ENCODE data around the gene ECM1. TPM values are rescaled to one million over a fixed set of nuclear protein-coding genes. Genes with fewer than 3 reads are reported as not detected.
A peak's percentile ranks its signal among the peaks of the same experiment; 100 is the strongest.

The ECM1 gene
- total and polyA plus RNA-seq, 2 donors (not counting 3 experiments of a cell fraction or from before 2014, with no cell fraction given), result 7.2 to 16.6 TPM

DNA sequence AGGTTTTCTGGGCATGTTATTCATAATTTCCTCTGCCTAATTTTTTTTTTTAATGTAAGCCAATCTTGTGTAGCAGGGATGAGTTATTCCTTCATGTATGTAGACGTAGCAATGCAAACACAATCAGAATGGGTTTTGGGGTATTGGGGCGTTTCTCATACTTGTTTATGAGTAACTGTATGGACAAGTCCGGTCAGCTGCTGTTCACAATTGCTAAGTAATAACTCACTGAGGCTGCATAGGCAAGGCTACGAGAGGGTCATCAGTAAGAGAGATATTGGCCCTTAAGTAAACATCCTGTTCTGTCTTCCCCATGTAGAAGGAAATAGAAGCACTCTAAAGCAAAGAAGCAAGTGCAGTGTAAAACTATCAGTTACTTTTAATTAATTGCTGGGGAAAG is 30.2 kb upstream of the ECM1 start:
- no peaks in the 10 kb centered on the region for H3K9me1 ChIP-seq (replicated peaks; ENCODE audit: control insufficient read depth, extremely low read depth, insufficient read depth, low read length)
- no peak overlapping the region for H2AFZ ChIP-seq (ENCODE audit: low read depth, low read length)
- no peaks in the 10 kb centered on the region for H4K20me1 ChIP-seq (replicated peaks; ENCODE audit: control insufficient read depth, extremely low read depth, insufficient read depth, low read length)
- no peak overlapping the region for H3K27ac ChIP-seq (ENCODE audit: insufficient read depth, low read depth, low read length)
- no peak overlapping the region for H3K4me3 ChIP-seq (replicated peaks in 1 of 3; ENCODE audit: insufficient read depth in 1 of 3, low read depth in 1 of 3, low read length in 3 of 3)
- no peaks in the 10 kb centered on the region for H3K27me3 ChIP-seq (ENCODE audit: control insufficient read depth in 2 of 2, insufficient read depth in 2 of 2, low read length in 2 of 2)
- no peak overlapping the region for H3K9ac ChIP-seq (replicated peaks; ENCODE audit: extremely low read depth, insufficient read depth, low read length)
- POLR2A ChIA-PET, result no interaction called here
- no peaks in the 10 kb centered on the region for H3K9me3 ChIP-seq (replicated peaks; ENCODE audit: control insufficient read depth, insufficient read depth, low read length)
- intact Hi-C loops (cut with micrococcal nuclease), result no loop called here
- TF ChIP-seq JUN (IDR thresholded peaks at IDR 0.05; ENCODE audit: borderline replicate concordance, insufficient read depth, insufficient read length, low read depth) (no peak), EZH2 (IDR thresholded peaks at IDR 0.05; ENCODE audit: borderline replicate concordance, low read depth, low read length, severe bottlenecking) (no peak)
- no peaks in the 10 kb centered on the region for H3K79me2 ChIP-seq (ENCODE audit: control insufficient read depth, insufficient read depth, low read length)
- CTCF ChIA-PET, result interaction anchor here (0.6 kb wide), 1 partner anchor 83 kb away, joined by 4 read pairs; no protein-coding TSS in a partner anchor
- H3K4me2 ChIP-seq (ENCODE audit: insufficient read depth, low read length), result no peak overlapping the region
- DNase-seq (ENCODE audit: low read depth, low spot score) (peak; percentile 36), FAIRE-seq (no peak)
- H3K36me3 ChIP-seq (ENCODE audit: control insufficient read depth in 2 of 2, extremely low read depth in 1 of 2, insufficient read depth in 2 of 2, low read length in 2 of 2), result no peaks in the 10 kb centered on the region
- dilution Hi-C loops (cut with MboI; ENCODE audit: extremely low pct_ligation_motif_present, low sequenced_read_pairs), result no loop called here
- BruUV-seq (replicated peaks), result no TSS peak
- H3K4me1 ChIP-seq (ENCODE audit: control insufficient read depth, extremely low read depth, insufficient read depth, low read length), result peaks cover 8% of the 10 kb centered on the region

DNA sequence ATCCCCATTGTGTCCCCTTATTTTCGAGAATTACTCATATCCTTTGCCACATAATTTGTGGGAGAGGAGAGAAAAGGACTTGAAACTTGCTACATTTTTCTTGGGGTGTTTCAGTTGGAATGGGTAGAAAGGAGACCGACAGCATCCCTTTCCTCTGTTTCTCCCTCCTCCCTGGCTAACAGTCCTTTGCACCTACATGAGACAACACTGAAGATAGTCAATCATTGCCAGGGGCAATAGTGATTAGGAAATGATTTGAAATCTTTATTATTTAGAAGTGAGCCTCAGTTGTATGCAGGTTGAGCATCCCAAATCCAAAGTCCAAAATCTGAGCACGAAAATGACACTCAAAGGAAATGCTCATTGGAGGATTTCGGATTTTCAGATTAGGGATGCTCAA is 28.5 kb upstream of the ECM1 start:
- dilution Hi-C loops (cut with MboI; ENCODE audit: extremely low pct_ligation_motif_present, low sequenced_read_pairs) (no loop called here), intact Hi-C loops (cut with micrococcal nuclease) (no loop called here)
- CTCF ChIA-PET, result interaction anchor here (1.1 to 1.9 kb wide), 2 partner anchors 52 to 53 kb away, joined by 4 read pairs; no protein-coding TSS in a partner anchor

More for the DNA sequence above, 28.5 kb upstream of the ECM1 start:
- Histone ChIP-seq H3K9me1 (replicated peaks; ENCODE audit: control insufficient read depth, extremely low read depth, insufficient read depth, low read length) (no peaks in the 10 kb centered on the region), H3K27me3 (ENCODE audit: control insufficient read depth in 2 of 2, insufficient read depth in 2 of 2, low read length in 2 of 2) (no peaks in the 10 kb centered on the region), H3K27ac (ENCODE audit: insufficient read depth, low read depth, low read length) (no peak overlapping the region), H3K9ac (replicated peaks; ENCODE audit: extremely low read depth, insufficient read depth, low read length) (no peak overlapping the region), H3K79me2 (ENCODE audit: control insufficient read depth, insufficient read depth, low read length) (no peaks in the 10 kb centered on the region), H3K36me3 (ENCODE audit: control insufficient read depth in 2 of 2, extremely low read depth in 1 of 2, insufficient read depth in 2 of 2, low read length in 2 of 2) (no peaks in the 10 kb centered on the region), H3K4me2 (ENCODE audit: insufficient read depth, low read length) (no peak overlapping the region), H3K4me1 (ENCODE audit: control insufficient read depth, extremely low read depth, insufficient read depth, low read length) (peaks cover 8% of the 10 kb centered on the region), H3K9me3 (replicated peaks; ENCODE audit: control insufficient read depth, insufficient read depth, low read length) (no peaks in the 10 kb centered on the region), H2AFZ (ENCODE audit: low read depth, low read length) (no peak overlapping the region), H3K4me3 (replicated peaks in 1 of 3; ENCODE audit: insufficient read depth in 1 of 3, low read depth in 1 of 3, low read length in 3 of 3) (no peak overlapping the region), H4K20me1 (replicated peaks; ENCODE audit: control insufficient read depth, extremely low read depth, insufficient read depth, low read length) (no peaks in the 10 kb centered on the region)
- POLR2A ChIA-PET, result no interaction called here
- DNase-seq (ENCODE audit: low read depth, low spot score) (no peak), FAIRE-seq (no peak)
- TF ChIP-seq GATA2 (IDR thresholded peaks at IDR 0.05; ENCODE audit: insufficient read depth, insufficient read length, low read depth, low read length), result no peak
- BruUV-seq (replicated peaks), result no TSS peak
